HCT116 (cell line): ENCODE measurements around the gene TUBA8. TPM values are rescaled to one million over a fixed set of nuclear protein-coding genes. Genes with fewer than 3 reads are reported as not detected.

Experiments used
- ATAC-seq: fragments of 200-7000 bp; cut with Tn5 transposase; 2 replicates; pipeline ENCODE4 v1.9.1; 2020; ENCODE audit warnings: mild to moderate bottlenecking, moderate library complexity
- BruUV-seq: library from RNA; stranded (reverse); fragments of 400-500 nt; replicated peaks from 2 replicates; lab custom pipeline; 2021; lab: Mats Ljungman, UMichigan
- CTCF ChIA-PET: fragments of 300-600 bp; sonication (Branson Sonifier 250); formaldehyde crosslinking; loops from one replicate; lab custom pipeline; 2021; ENCODE audit warnings: antibody characterized with exemption; lab: Charles Lee
- POLR2A ChIA-PET: fragments of 300-600, 350-600 bp; sonication (Branson Sonifier 250); formaldehyde crosslinking; loops from one replicate; lab custom pipeline; 2021; ENCODE audit warnings: antibody characterized with exemption; lab: Charles Lee
- RAD21 ChIA-PET, 2 experiments: fragments of 300-600 bp; sonication (Branson Sonifier 250); formaldehyde crosslinking; loops; one replicate each; lab custom pipeline; 2023; ENCODE audit warnings: low total read pairs in 2 of 2; ENCODE audit not compliant: uncharacterized antibody in 2 of 2, unreplicated experiment in 2 of 2, low non-redundant PET in 1 of 2; lab: Charles Lee
- DNase-seq: peaks from one replicate; pipeline ENCODE4 v3.0.0-alpha.2; 2010; ENCODE audit warnings: low read depth, low spot score
- H2AFZ ChIP-seq: fragments of 200-600 bp; shearing (Covaris generic), sonication (generic); 2 replicates; pipeline ENCODE4 v1.6.1; 2017; ENCODE audit warnings: low read depth, mixed run types, mixed read lengths, antibody characterized with exemption, low read length; ENCODE audit not compliant: poor library complexity, severe bottlenecking
- H3K27ac ChIP-seq: 2 replicates; pipeline ENCODE4 v1.5.1; 2012; ENCODE audit warnings: low read depth, low read length
- H3K27me3 ChIP-seq: fragments of 200-600 bp; sonication (generic); 2 replicates; pipeline ENCODE4 v1.6.1; 2016; ENCODE audit warnings: mixed run types, low read length, mixed read lengths; ENCODE audit not compliant: insufficient read depth
- H3K36me3 ChIP-seq, 2 experiments: fragments of 200-500 bp in 1 of 2; fragments of 200-600 bp in 1 of 2; sonication (Bioruptor generic) in 1 of 2; sonication (generic) in 1 of 2; 2 replicates each; pipeline versions ENCODE4 v1.5.1 to v1.6.1; 2014 to 2016; ENCODE audit warnings: low read length in 2 of 2, inconsistent platforms in 1 of 2, mixed read lengths in 1 of 2, mixed run types in 1 of 2; ENCODE audit not compliant: insufficient read depth in 2 of 2, control insufficient read depth in 1 of 2
- H3K4me1 ChIP-seq, 2 experiments: fragments of 200-600 bp in 1 of 2; sonication (generic) in 1 of 2; 2 replicates each; pipeline versions ENCODE4 v1.5.1 to v1.6.1; 2012 to 2017; ENCODE audit warnings: low read length in 2 of 2, inconsistent platforms in 1 of 2, mild to moderate bottlenecking in 1 of 2, mixed read lengths in 1 of 2, mixed run types in 1 of 2, moderate library complexity in 1 of 2; ENCODE audit not compliant: insufficient read depth in 2 of 2, control insufficient read depth in 1 of 2
- H3K4me2 ChIP-seq: fragments of 200-600 bp; sonication (generic); 2 replicates; pipeline ENCODE4 v1.6.1; 2017; ENCODE audit warnings: mixed run types, low read length, mixed read lengths
- H3K4me3 ChIP-seq, 2 experiments: fragments of 200-600 bp in 1 of 2; sonication (generic) in 1 of 2; replicated peaks in 1 of 2; 2 replicates each; pipeline ENCODE4 v1.5.1; 2011 to 2016; ENCODE audit warnings: low read length in 2 of 2, control low read depth in 1 of 2, low read depth in 1 of 2, mild to moderate bottlenecking in 1 of 2, mixed read lengths in 1 of 2, mixed run types in 1 of 2
- H3K79me2 ChIP-seq: fragments of 200-600 bp; sonication (generic); 2 replicates; pipeline ENCODE4 v1.6.1; 2017; ENCODE audit warnings: mild to moderate bottlenecking, mixed run types, low read length, moderate library complexity, mixed read lengths; ENCODE audit not compliant: insufficient read depth
- H3K9ac ChIP-seq: fragments of 200-600 bp; sonication (generic); 2 replicates; pipeline ENCODE4 v1.6.1; 2016; ENCODE audit warnings: low read length, mixed read lengths
- H3K9me2 ChIP-seq: fragments of 200-600 bp; sonication (generic), shearing (Covaris generic); 2 replicates; pipeline ENCODE4 v1.6.1; 2017; ENCODE audit warnings: mixed run types, mild to moderate bottlenecking, moderate library complexity; ENCODE audit not compliant: insufficient read depth
- H3K9me3 ChIP-seq, 2 experiments: fragments of 200-500 bp in 1 of 2; fragments of 200-600 bp in 1 of 2; sonication (Bioruptor generic) in 1 of 2; sonication (generic) in 1 of 2; 2 replicates each; pipeline ENCODE4 v1.6.1; 2014 to 2017; ENCODE audit warnings: low read length in 2 of 2, mixed read lengths in 2 of 2, inconsistent platforms in 1 of 2, low read depth in 1 of 2, mild to moderate bottlenecking in 1 of 2, mixed run types in 1 of 2, moderate library complexity in 1 of 2; ENCODE audit not compliant: control insufficient read depth in 1 of 2, insufficient read depth in 1 of 2
- H4K20me1 ChIP-seq: fragments of 200-600 bp; sonication (generic), shearing (Covaris generic); 2 replicates; pipeline ENCODE4 v1.6.1; 2017; ENCODE audit warnings: mixed run types, mild to moderate bottlenecking, moderate library complexity; ENCODE audit not compliant: insufficient read depth
- CEBPB ChIP-seq: IDR thresholded peaks from 2 replicates; pipeline ENCODE4 v1.6.1; 2012; ENCODE audit warnings: low read depth
- CTCF ChIP-seq, 3 experiments: fragments of 200-600 bp in 1 of 3; sonication (generic) in 1 of 3; IDR thresholded peaks in 2 of 3; conservative IDR thresholded peaks in 1 of 3; 2 replicates each; pipeline ENCODE4 v1.5.1; 2012 to 2017; ENCODE audit warnings: low read depth in 2 of 3, low read length in 2 of 3, antibody characterized with exemption in 1 of 3, borderline replicate concordance in 1 of 3, control low read depth in 1 of 3, mild to moderate bottlenecking in 1 of 3, mixed read lengths in 1 of 3, mixed run types in 1 of 3, moderate library complexity in 1 of 3; ENCODE audit not compliant: insufficient read depth in 1 of 3
- EGR1 ChIP-seq: IDR thresholded peaks from 2 replicates; pipeline ENCODE4 v1.6.1; 2012; ENCODE audit warnings: low read depth
- ELF1 ChIP-seq: IDR thresholded peaks from 2 replicates; pipeline ENCODE4 v1.6.1; 2012; ENCODE audit warnings: low read depth, borderline replicate concordance
- EZH2phosphoT487 ChIP-seq: fragments of 200-600 bp; IDR thresholded peaks from 2 replicates; pipeline ENCODE4 v1.6.1; 2018; ENCODE audit warnings: antibody characterized with exemption, borderline replicate concordance
- FOSL1 ChIP-seq: IDR thresholded peaks from 2 replicates; pipeline ENCODE4 v1.6.1; 2012; ENCODE audit warnings: low read depth
- JUND ChIP-seq: IDR thresholded peaks from 2 replicates; pipeline ENCODE4 v1.6.1; 2012
- MAX ChIP-seq: IDR thresholded peaks from 2 replicates; pipeline ENCODE4 v1.6.1; 2012
- POLR2A ChIP-seq: IDR thresholded peaks from 2 replicates; pipeline ENCODE4 v1.7.0; 2011; ENCODE audit warnings: borderline replicate concordance; ENCODE audit not compliant: insufficient read depth, insufficient read length; ENCODE audit errors: extremely low read depth
- POLR2AphosphoS5 ChIP-seq: IDR thresholded peaks from 2 replicates; pipeline ENCODE4 v1.6.1; 2011; ENCODE audit warnings: mild to moderate bottlenecking, low read depth, low read length, moderate library complexity
- RAD21 ChIP-seq: IDR thresholded peaks from 2 replicates; pipeline ENCODE4 v1.6.1; 2012; ENCODE audit warnings: low read depth, mild to moderate bottlenecking
- REST ChIP-seq: IDR thresholded peaks from 2 replicates; pipeline ENCODE4 v1.6.1; 2012; ENCODE audit warnings: low read depth
- SIN3A ChIP-seq: IDR thresholded peaks from 2 replicates; pipeline ENCODE4 v1.6.1; 2012; ENCODE audit warnings: low read depth
- SP1 ChIP-seq: IDR thresholded peaks from 2 replicates; pipeline ENCODE4 v1.6.1; 2012; ENCODE audit warnings: low read depth
- SRF ChIP-seq: IDR thresholded peaks from 2 replicates; pipeline ENCODE4 v1.6.1; 2012; ENCODE audit warnings: low read depth
- TCF7L2 ChIP-seq: IDR thresholded peaks from 2 replicates; pipeline ENCODE4 v1.7.0; 2011; ENCODE audit warnings: borderline replicate concordance, inconsistent platforms; ENCODE audit not compliant: insufficient read depth, insufficient read length; ENCODE audit errors: extremely low read depth
- YY1 ChIP-seq: IDR thresholded peaks from 2 replicates; pipeline ENCODE4 v1.6.1; 2011; ENCODE audit warnings: low read length, low read depth, moderate library complexity, mild to moderate bottlenecking; ENCODE audit not compliant: insufficient replicate concordance; ENCODE audit errors: extremely low read depth
- ZBTB33 ChIP-seq: IDR thresholded peaks from 2 replicates; pipeline ENCODE4 v1.6.1; 2011; ENCODE audit warnings: mild to moderate bottlenecking, low read length, moderate library complexity; ENCODE audit not compliant: insufficient replicate concordance; ENCODE audit errors: extremely low read depth
- ZFX ChIP-seq: fragments of 450-650 bp; IDR thresholded peaks from 2 replicates; pipeline ENCODE4 v1.6.1; 2017
- ZNF274 ChIP-seq: fragments of 200-500 bp; sonication (Bioruptor generic); IDR thresholded peaks from 2 replicates; pipeline ENCODE4 v1.6.1; 2014; ENCODE audit warnings: mild to moderate bottlenecking, low read depth, low read length, inconsistent platforms
- intact Hi-C: fragments of 100-400 bp; cut with micrococcal nuclease; formaldehyde crosslinking; loops from 2 replicates; pipeline ENCODE4 v1.10.0; 2022
- total RNA-seq: library from RNA; stranded (reverse); gene quantifications from one replicate; pipeline ENCODE4 v1.2.1, GENCODE V29; 2021; ENCODE audit not compliant: unreplicated experiment

The TUBA8 gene
- total RNA-seq, 1 experiment from 2014 or later, result 2.3 TPM

GRCh38 chr22:18145676-18146388 lies 35.2 kb downstream of the TUBA8 start:
- Histone ChIP-seq H3K4me2 (no peak overlapping the region), H2AFZ (no peak overlapping the region), H3K27ac (no peak overlapping the region), H3K36me3 (no peaks in the 10 kb centered on the region), H4K20me1 (no peaks in the 10 kb centered on the region; the same call in 1 of the 2 replicates), H3K27me3 (no peaks in the 10 kb centered on the region), H3K9me3 (no peaks in the 10 kb centered on the region), H3K79me2 (no peaks in the 10 kb centered on the region), H3K9ac (no peak overlapping the region), H3K4me3 (no peak overlapping the region), H3K9me2 (no peaks in the 10 kb centered on the region), H3K4me1 (peaks cover 7 to 11% of the 10 kb centered on the region in 2 experiments; a peak in 3 of 4 replicates)
- ChIA-PET RAD21 (no interaction called here), POLR2A (no interaction called here), CTCF (no interaction called here)
- intact Hi-C loops, result no loop called here
- DNase-seq, result no peak
- BruUV-seq, result no TSS peak
- no peak for TF ChIP-seq EZH2phosphoT487
- no peak for TF ChIP-seq SRF
- no peak for TF ChIP-seq FOSL1
- TF ChIP-seq ZNF274, result no peak
- TF ChIP-seq RAD21, result no peak
- no peak for TF ChIP-seq YY1
- TF ChIP-seq JUND, result no peak
- no peak for TF ChIP-seq TCF7L2
- no peak for TF ChIP-seq ZFX
- no peak for TF ChIP-seq ZBTB33
- TF ChIP-seq SP1, result no peak
- no peak for TF ChIP-seq SIN3A
- TF ChIP-seq POLR2AphosphoS5, result no peak
- TF ChIP-seq EGR1, result no peak
- no peak for TF ChIP-seq CEBPB
- TF ChIP-seq REST, result no peak
- TF ChIP-seq POLR2A, result no peak
- no peak for TF ChIP-seq MAX
- TF ChIP-seq CTCF (IDR thresholded peaks at IDR 0.05 in 2 of 3, conservative IDR thresholded peaks at IDR 0.05 in 1 of 3; ENCODE audit: borderline replicate concordance in 1 of 3, insufficient read depth in 1 of 3, low read depth in 2 of 3, low read length in 2 of 3), result no peak
- no peak for TF ChIP-seq ELF1
- ATAC-seq, result no peak
